Measurements from ENCODE around the gene PRUNE1.

PRUNE1 gene, protein sequence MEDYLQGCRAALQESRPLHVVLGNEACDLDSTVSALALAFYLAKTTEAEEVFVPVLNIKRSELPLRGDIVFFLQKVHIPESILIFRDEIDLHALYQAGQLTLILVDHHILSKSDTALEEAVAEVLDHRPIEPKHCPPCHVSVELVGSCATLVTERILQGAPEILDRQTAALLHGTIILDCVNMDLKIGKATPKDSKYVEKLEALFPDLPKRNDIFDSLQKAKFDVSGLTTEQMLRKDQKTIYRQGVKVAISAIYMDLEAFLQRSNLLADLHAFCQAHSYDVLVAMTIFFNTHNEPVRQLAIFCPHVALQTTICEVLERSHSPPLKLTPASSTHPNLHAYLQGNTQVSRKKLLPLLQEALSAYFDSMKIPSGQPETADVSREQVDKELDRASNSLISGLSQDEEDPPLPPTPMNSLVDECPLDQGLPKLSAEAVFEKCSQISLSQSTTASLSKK

DNA sequence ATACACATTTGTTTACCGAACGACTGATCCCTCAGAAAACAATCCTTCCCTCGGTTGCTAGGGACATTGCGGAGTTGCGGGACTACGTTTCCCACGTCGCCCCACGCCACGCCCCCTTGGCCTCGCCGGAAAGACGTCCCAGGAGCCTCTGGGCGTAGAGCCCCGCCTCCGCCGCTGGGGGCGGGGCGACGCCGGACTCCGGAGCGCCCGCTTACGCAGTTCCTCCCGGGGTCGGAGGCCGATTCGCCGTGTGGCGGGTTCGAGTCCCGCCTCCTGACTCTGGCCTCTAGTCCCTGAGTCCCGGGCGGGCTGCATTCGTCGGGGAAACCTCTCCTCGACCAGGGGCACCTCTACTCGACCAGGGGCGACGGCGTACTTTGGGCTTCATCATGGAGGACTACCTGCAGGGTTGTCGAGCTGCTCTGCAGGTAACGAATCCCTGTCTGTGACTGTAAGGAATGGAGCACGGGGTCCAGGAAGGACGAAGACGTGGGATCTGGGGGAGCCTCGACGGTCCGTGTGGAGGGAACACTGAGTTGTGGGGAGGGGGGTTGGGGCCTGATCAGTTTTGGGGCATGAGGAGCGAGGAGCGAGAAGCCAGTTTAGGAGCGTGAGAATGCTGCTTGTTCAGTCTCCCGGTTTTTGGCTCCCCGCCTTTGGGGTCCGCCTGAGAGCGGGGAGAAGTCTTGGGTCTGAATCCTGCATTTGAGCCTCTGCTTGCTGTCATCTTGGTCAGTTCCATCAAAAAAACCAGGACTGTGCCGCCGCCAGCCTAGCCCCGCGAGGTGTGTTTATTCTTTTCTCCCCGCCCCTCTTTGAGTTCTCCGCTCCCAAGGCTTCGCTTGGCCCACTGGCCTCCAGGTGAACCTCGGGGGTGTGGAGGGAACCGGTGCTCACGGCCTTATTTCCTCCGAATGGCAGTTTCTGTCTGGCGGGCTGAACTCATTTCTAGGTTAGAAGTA is at the start of gene PRUNE1:
Gene PRUNE1 (plus strand): TSS at position 206 of the 962 bp plus-strand sequence. CDS start 184 bp downstream, at position 390.
- FAIRE-seq, result peak; percentile 94

DNA sequence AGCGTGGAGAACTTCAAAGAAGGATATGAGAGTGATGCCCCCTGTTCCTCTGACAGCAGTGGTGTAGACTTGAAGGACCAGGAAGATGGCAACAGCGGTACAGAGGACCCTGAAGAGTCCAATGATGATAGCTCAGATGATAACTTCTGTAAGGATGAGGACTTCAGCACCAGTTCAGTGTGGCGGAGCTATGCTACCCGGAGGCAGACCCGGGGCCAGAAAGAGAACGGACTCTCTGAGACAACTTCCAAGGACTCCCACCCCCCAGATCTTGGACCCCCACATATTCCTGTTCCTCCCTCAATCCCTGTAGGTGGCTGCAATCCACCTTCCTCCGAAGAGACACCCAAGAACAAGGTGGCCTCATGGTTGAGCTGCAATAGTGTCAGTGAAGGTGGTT is 47.6 kb upstream of the PRUNE1 start:
- no peak for FAIRE-seq

DNA sequence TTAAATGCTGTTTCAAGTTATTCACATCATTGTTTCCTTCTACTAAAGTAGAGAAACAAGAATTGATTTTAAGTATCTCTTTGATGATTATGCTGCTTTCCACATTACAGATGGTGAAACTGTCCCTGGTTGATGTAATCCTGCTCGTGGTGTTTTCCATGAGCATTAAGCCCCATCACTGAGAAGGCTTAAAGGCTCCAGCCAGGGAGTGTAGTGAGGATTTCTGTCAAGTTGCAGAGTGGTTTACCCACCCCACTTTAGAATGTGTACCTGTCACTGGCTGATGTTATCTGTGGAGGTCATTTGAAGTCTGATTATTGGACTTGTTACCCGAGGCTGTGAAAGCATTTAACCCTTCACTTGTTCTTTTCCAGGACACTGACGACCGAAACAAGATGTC is 46.5 kb upstream of the PRUNE1 start:
- peak; percentile 45 for FAIRE-seq

DNA sequence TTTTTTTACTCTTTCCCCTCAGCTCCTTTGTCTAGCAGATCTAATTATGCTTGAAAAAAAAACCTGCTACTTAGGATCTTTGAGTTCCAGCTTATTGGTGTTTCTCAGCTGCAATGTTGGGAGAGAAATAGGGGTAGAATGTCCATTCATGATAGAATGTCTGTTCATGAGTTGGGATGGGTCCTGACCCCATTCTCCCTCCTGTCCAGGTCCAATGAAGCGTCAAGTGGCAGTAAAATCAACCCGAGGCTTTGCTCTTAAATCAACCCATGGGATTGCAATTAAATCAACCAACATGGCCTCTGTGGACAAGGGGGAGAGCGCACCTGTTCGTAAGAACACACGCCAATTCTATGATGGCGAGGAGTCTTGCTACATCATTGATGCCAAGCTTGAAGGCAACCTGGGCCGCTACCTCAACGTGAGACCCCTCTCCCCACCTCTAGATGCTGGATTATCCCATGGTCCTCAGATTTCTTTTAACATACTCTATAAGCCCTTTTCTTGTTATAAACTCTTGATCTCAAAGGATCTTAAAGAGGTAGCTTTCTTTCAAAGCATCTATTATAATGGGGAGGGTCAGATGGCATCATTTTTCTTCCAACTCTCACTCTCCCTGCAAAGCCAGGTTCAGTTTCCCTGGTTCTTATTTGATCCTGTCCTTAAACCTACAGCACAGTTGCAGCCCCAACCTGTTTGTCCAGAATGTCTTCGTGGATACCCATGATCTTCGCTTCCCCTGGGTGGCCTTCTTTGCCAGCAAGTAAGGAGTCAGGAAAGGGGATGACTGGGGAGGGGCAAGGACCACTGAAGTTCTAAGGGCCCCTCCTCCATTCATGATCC is 44.7 kb upstream of the PRUNE1 start:
- FAIRE-seq, result no peak

DNA sequence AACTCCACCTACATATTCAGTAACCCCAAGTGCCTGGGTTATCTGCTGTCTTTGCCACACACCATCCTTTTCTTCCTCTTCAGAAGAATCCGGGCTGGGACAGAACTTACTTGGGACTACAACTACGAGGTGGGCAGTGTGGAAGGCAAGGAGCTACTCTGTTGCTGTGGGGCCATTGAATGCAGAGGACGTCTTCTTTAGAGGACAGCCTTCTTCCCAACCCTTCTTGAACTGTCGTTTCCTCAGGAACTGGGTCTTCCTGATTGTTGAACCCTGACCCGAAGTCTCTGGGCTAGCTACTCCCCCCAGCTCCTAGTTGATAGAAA is 44.1 kb upstream of the PRUNE1 start:
- no peak for FAIRE-seq

DNA sequence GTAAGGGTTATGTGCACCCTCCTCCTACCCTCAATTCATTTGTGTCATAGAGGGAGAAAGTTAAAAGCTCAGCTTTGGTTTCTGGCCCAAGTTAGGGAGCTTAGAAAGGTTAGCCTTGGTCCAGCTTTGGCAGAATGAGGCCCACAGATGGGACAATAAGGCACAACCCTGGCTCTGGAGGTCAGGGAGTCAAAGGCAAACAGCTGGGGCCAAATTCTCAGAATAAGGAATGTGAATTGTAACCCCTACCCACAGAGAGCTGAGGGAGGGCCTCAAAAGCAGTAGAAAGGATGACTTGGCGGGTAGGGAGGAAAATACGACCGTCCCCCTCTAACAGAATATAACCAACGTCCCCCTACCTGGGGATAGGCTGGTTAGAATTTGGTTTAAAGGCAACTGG is 42.6 kb upstream of the PRUNE1 start:
- FAIRE-seq, result no peak

DNA sequence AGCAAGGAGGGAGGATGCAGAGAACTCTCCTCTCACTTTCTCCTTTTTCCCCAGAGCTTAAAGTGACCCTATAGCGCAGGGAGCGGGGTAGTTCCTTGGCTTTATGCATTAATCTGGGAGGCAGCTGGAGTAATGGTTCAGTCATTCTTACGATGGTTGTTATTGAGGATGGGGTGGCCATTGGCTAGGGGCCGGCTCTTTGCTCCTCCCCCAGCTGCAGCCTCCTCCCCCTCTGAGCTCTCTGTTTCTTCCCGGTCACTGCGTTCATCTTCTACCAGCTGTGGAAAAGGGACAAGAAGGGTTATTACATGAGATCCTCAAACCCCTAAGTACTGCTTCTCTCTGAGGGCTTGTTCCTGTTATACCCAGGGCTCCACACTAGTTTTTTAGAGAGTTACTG is 42.2 kb upstream of the PRUNE1 start:
- FAIRE-seq, result no peak

DNA sequence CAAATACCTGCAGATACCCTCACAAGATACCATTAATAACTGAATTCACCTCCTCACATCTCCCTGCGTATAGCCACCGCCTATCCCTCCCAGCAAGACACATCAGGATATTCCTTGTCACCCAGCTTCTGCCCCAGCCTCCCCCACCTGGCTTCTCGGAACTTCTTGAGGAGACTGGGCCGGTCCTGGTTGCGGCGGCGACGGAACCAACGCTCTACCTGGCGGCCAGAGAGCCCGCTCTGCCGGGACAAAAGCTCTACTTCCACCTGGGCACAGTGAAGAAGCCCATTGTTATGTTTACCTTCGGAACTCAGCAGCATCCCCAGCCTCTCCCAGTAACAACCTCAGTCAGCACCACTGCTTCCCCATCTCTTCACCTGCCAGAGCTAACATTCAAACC is 40.3 kb upstream of the PRUNE1 start:
- no peak for FAIRE-seq

DNA sequence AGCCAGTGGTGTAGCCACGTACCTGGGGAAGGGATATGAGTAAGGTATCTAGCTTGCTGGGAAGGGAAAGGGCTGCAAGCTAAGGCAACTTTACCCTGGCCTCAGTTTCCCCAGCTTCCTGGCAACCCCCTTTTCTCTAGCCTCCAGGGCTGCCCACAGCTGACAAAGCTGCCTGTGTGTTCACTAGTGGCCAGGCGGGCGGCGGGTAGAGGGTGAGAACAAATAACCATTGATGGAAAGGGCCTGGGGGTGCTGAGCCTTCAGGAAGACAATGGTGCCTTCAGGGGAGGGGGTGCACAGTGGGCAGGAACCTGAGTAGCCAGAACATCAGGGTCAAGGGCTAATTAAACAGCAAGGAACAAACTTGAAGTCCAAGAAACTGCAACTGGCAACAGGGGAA is 39.8 kb upstream of the PRUNE1 start:
- no peak for FAIRE-seq

DNA sequence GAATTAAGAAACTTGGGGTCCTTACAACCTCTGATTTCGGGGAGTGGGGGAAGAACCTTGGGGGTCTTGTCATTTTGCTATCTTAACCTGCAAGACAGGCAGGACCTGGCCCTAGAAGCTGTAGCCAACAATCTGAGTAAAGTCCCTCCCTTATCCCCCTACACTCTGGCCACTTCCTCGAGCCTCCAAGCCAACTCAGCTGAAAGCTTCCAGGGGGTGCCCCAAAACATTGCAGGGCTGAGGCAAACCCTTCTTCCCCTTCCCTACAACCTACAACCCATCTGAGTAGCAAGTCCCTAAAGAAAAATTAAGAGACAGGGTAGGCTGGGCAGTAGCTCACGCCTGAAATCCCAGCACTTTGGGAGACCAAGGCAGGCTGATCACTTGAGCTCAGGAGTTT is 38.6 kb upstream of the PRUNE1 start:
- FAIRE-seq, result no peak

DNA sequence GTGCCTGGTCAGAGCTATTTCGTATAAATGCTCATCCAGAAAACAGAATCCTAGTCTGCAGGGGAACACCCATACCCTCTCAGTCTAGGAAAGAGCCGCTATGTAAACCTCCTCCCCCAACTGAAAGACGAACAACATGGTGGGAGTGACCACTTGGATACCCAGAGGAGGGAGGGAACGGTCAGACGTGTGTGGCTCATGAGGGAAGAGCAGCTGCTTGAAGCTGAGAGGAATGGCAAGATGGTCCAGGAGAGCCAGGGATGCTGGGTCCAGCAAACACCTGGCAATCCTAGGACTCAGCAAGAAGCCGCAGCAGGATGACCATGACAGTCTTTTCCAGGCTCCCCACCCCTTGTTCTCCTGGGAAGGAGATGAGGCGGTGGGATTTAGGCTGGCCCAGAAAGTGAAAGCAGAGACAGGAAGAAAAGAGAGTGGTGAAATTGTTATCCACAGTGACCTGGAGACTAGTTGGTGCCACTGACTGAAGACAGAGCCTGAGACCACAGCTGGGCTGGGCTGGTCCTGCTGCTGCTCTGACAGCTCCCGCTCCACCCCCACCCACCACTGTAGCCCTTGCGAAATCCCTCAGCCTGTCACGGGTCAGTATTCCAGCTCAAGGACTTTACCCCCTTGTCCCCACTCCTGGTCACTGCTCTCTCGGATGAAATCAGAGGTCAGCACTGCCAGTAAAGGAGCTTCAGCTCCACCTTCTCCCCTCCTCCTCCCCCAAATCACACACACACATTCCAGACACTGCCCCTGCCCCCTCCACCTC is 37.3 kb upstream of the PRUNE1 start:
- no peak for FAIRE-seq

DNA sequence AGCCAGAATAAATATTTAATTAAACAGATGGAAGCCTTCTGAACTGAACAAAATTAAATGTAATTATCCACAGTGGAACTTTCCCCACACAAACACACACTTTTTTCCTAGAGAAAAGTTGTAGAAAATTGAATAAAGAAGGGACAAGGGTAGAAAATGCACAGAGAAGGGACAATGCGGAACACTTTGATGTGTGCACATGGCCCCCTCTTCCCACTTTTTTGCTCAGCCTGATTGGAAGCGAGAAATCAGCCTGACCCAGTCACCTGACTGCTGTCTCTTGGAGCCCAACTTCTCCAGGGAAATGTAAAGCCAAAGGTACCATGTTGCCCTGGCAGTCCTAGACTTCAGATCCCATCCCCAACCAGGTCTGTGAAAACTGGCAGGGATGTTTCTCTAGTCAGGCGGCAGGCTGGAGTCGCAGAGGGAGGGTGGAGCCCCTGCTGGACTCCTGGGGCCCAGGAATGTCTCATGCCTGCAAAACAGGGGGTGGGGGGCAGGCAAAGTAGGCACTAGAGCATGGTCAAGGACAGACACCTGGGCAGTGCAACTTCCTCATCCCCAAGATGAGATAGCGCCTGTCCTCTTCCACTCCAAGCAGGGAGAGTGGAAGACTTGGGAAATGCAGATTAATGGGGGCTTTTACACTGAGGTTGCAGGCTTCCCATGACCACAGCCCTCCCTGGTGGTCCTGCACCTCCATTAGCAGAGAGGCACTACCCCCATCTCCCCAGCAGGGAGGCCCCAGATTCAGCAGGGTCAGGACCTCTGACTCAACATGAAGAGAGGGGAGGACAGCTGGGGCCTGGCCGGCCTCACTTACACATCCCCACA is 36.4 kb upstream of the PRUNE1 start:
- FAIRE-seq, result no peak

DNA sequence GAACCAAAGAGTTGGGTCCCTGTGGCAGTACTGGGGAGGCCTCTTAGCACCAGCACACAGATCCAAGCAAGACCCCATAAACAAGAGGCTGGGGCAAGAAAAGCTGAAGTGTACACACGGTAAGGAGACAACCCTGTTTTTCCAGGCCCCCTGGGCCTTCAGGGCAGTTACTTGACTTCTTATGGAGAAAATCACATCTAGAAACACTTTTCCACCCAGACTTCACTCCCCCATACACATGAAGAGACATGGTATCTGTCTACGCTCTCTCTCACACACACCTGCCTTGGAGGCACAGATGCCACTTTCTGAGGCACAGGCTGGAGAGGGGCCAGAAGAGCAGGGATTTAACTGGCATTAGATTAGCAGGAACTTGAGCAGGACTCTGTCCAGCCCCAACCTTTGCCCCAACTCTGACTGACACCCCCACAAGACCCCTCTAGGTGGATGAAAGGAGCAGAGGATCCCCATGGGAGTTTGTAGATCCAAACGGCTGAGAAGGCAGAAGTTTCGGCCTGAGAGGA is 35.8 kb upstream of the PRUNE1 start:
- FAIRE-seq, result no peak

DNA sequence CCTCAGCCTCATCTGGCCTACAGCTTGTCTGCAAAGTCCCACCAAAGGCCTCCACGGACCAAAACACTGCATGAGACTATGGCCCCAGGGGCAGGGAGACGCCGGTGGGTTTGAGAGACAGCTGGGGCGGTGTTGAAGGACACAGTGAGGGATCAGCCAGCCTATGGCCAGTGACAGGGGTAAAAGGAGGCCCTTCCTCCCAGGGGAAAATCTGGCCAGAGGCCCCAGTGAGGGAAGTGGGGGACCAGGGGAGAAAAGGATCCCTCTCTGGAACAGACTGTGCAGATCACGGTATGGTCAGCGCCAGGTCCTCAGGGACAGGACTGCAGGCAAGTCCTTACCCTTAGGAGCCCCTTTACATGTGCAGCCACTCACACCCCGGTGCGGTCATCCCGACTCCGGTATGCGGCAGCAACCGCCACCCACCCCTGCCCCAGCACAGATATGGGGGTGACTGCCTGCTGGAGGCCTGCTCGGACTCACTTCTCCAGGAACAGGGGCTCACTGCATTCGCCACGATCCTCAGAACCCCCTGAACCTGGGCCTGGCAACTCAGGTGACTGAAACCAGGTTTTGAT is 34.9 kb upstream of the PRUNE1 start:
- no peak for FAIRE-seq

DNA sequence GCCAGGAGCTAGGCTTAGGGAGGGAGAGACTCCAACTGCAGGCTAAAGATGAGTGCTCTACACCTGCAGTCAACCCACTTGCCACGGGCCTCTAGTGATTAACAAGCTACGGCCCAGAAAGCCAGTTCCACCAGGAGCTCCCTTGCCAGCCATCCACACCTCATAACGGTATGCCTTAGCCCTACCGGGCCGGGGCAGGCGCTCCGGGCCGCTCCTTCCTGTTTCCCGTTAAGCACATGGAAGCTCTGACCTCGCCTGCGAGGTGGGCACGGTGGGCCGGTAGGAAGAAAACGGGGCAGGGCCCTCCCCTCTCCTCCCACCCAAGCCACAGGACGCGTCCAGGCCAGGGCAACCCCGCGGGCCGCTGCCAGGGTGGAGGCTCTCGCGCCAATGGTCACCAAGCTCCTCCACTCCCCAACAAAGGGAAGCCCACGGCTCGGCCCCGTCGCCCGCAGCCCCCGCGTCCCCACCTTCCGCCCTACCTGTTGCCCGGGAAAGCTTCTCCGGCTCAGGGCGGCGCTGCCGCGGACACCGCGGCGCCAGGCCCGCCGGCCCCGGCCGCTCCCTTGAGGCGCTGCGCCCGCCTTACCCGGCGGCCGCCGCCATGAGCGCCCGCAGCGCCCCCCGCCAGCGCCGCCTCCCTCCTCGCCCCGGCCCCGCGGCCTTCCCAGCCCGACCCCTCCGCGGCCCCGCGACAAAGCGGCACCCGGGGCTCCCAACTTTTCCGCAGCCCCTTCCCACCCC is 34.2 kb upstream of the PRUNE1 start:
- no peak for FAIRE-seq

DNA sequence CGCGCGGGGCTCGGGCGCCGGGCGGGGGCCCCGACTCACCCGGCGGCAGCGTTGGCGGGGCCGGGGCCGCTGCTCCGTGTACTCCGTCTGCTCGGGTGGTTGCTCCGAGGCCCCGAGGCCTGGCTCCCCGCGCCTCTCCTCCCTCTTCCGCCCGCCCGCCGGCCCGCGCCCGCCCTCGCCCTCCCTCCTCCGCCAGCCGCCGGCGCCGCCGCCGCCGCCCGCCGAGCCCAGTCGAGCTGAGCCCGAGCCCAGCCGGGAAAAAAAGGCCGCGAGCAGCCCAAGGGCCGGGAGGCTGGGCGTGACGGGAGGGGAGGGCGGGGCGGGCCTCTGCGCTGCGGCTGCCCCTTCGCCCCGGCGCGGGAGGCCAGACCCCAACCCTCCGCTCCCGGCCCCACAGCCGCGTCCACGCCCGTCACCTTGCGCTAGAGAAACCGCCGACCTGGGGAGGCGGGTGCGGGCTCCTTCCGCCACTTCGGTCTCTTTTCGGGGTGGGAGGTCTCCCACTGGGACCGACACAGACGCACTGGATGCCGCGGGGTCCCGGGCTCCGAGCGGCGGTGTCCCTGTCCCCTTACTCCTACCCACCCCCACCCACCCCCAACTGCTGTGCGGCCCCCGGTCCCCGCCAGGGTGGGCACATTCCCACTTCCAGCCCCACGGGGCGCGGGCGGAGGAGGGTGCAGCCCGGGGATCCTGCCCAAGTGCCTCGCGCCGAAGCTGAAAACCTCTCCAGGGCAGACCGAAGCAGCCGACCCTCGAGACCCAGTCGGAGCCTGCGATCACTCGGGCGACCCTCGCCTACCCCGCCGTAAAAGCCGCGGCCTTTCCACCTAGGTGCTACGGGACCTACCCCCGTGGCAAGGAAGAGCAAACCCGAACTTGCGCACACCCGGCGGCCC is 33.4 kb upstream of the PRUNE1 start, which contains the start of gene CERS2:
Gene CERS2 (minus strand): TSS at position 256 of the 899 bp plus-strand sequence. CDS start 5,745 bp downstream, outside the sequence.
- no peak for FAIRE-seq

DNA sequence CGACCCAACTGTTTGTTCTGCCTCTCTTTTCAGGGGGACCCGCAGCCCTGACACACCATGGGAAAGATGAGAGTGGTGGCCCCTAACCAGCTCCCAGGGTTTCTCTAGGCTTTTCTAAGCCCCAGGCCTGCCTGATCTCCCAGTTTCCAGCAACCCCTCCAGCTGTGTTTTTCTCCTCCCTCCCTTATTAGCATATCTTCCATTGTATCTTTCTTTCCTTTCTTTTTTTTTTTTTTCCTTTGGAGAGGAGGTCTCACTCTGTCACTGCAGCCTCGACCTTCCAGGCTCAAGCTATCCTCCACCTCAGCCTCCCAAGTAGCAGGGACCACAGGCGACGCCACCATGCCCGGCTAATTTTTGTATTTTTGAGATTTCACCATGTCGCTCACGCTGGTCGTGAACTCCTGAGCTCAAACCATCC is 31.8 kb upstream of the PRUNE1 start:
- FAIRE-seq, result no peak

DNA sequence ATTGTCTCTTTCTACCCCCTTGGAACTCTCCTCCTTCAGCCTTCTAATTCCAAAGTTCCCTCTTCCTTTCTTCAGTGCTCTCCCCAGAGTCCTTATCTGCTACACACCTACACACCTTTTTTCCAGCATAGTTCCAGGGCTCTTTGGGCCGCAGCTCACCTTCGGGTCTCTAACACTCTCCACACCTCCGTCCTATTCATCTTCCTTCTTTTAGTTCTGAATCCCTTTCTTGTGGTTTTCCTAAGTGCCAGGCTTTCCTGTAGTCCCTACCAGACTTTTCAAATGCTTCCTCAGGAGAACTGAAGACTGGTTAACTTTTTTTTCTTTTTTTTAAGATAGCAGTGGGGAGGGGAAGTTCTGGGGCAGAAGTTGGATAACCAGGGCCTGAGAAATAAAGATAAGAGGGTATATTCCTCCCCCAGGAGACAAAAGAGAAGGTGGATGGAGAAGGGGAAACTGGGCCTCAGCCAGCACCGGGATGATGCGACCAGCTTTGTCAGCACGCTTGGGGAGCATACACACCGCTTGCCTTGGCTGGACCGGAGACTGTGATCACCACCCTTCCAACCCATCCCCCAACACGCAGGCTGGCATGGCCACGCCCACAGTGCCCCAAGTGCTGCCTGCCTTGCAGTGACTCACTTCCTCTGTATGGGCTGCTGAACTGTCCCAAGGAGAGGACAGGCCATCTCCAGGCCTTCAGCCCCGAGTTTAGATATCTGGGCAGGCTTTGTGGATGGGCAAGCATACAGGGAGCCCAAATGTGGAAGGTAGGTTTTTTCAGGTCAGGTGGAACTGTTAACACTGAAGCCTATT is 31.2 kb upstream of the PRUNE1 start:
- FAIRE-seq, result no peak

All from G401.6 (cell line).